ENCODE measurements around the gene POLDIP2.

The POLDIP2 gene

GRCh38 chr17:28357061-28357900 lies at the start of gene POLDIP2:
Gene POLDIP2 (minus strand): TSS chr17:28357527. CDS start chr17:28357448, 79 bp downstream.
- TF ChIP-seq CTCF (IDR thresholded peaks at IDR 0.05; ENCODE audit: low read depth, low read length), result no peak
- DNase-seq (ENCODE audit: low read depth, low spot score), result peak; percentile 95
- H3K4me3 ChIP-seq (ENCODE audit: low read depth, low read length), result peak within 1 kb of the TSS; percentile 73
- in situ Hi-C loops (cut with HindIII; ENCODE audit: low sequenced_read_pairs), result no loop called here

GRCh38 chr17:28406473-28406814 lies 49.1 kb upstream of the POLDIP2 start:
- TF ChIP-seq CTCF (IDR thresholded peaks at IDR 0.05; ENCODE audit: low read depth, low read length), result no peak
- no peak for DNase-seq (ENCODE audit: low read depth, low spot score)
- peak overlapping the region; percentile 52 for H3K4me3 ChIP-seq (ENCODE audit: low read depth, low read length)
- in situ Hi-C loops (cut with HindIII; ENCODE audit: low sequenced_read_pairs), result no loop called here

GRCh38 chr17:28405632-28406472 lies 48.5 kb upstream of the POLDIP2 start, which contains the start of gene SLC46A1:
Gene SLC46A1 (minus strand): TSS chr17:28406212. CDS start chr17:28406114, 98 bp downstream.
- peak; percentile 5 for DNase-seq (ENCODE audit: low read depth, low spot score)
- peak within 1 kb of the TSS; percentile 52 for H3K4me3 ChIP-seq (ENCODE audit: low read depth, low read length)
- in situ Hi-C loops (cut with HindIII; ENCODE audit: low sequenced_read_pairs), result no loop called here
- TF ChIP-seq CTCF (IDR thresholded peaks at IDR 0.05; ENCODE audit: low read depth, low read length), result no peak

GRCh38 chr17:28404812-28405570 lies 47.7 kb upstream of the POLDIP2 start:
- no peak for DNase-seq (ENCODE audit: low read depth, low spot score)
- H3K4me3 ChIP-seq (ENCODE audit: low read depth, low read length), result peak overlapping the region; percentile 52
- in situ Hi-C loops (cut with HindIII; ENCODE audit: low sequenced_read_pairs), result no loop called here
- no peak for TF ChIP-seq CTCF (IDR thresholded peaks at IDR 0.05; ENCODE audit: low read depth, low read length)

- no peak for TF ChIP-seq CTCF (IDR thresholded peaks at IDR 0.05; ENCODE audit: low read depth, low read length)
- no peak overlapping the region for H3K4me3 ChIP-seq (ENCODE audit: low read depth, low read length)
- DNase-seq (ENCODE audit: low read depth, low spot score), result no peak
- in situ Hi-C loops (cut with HindIII; ENCODE audit: low sequenced_read_pairs), result no loop called here
These were observed 47.1 kb upstream of the POLDIP2 start for GRCh38 chr17:28404461-28404811.

- no peak for TF ChIP-seq CTCF (IDR thresholded peaks at IDR 0.05; ENCODE audit: low read depth, low read length)
- DNase-seq (ENCODE audit: low read depth, low spot score), result no peak
- in situ Hi-C loops (cut with HindIII; ENCODE audit: low sequenced_read_pairs), result no loop called here
- H3K4me3 ChIP-seq (ENCODE audit: low read depth, low read length), result no peak overlapping the region
These were observed 46.7 kb upstream of the POLDIP2 start for GRCh38 chr17:28404007-28404406.
